HepG2 (cell line): ENCODE results near the gene TAF1D.

Source experiments
- AFF4 ChIP-seq: sonication (generic); formaldehyde crosslinking; IDR thresholded peaks from 2 replicates; pipeline ENCODE4 v1.4.0; 2020; ENCODE audit warnings: missing genetic modification reagents
- IRF2 ChIP-seq: IDR thresholded peaks from 2 replicates; pipeline ENCODE4 v1.6.1; 2018; ENCODE audit warnings: missing genetic modification reagents, missing compliant biosample characterization
- JUN ChIP-seq: sonication (generic); formaldehyde crosslinking; IDR thresholded peaks from 2 replicates; pipeline ENCODE4 v1.4.0; 2020; ENCODE audit warnings: mild to moderate bottlenecking, missing genetic modification reagents
- RFX5 ChIP-seq: IDR thresholded peaks from 2 replicates; pipeline ENCODE4 v1.6.1; 2011; ENCODE audit warnings: low read depth, low read length, improper control_type of control experiment
- SP2 ChIP-seq: sonication (generic); formaldehyde crosslinking; IDR thresholded peaks from 2 replicates; pipeline ENCODE4 v1.5.1; 2020; ENCODE audit warnings: mild to moderate bottlenecking, missing genetic modification reagents
- ZNF597 ChIP-seq: sonication (generic); formaldehyde crosslinking; IDR thresholded peaks from 2 replicates; pipeline ENCODE4 v1.5.0; 2020; ENCODE audit warnings: missing genetic modification reagents
- ZNF652 ChIP-seq: IDR thresholded peaks from 2 replicates; pipeline ENCODE4 v1.6.1; 2016; ENCODE audit warnings: low read depth, borderline replicate concordance
- ZSCAN5A ChIP-seq: sonication (generic); formaldehyde crosslinking; IDR thresholded peaks from 2 replicates; pipeline ENCODE4 v1.8.0; 2022; ENCODE audit warnings: mild to moderate bottlenecking, missing genetic modification reagents, borderline replicate concordance
- TF ChIP-seq, protein P1 (sequence below): sonication (generic); formaldehyde crosslinking; IDR thresholded peaks from 2 replicates; pipeline ENCODE4 v1.5.0; 2020; ENCODE audit warnings: mild to moderate bottlenecking, missing genetic modification reagents, moderate library complexity

DNA sequence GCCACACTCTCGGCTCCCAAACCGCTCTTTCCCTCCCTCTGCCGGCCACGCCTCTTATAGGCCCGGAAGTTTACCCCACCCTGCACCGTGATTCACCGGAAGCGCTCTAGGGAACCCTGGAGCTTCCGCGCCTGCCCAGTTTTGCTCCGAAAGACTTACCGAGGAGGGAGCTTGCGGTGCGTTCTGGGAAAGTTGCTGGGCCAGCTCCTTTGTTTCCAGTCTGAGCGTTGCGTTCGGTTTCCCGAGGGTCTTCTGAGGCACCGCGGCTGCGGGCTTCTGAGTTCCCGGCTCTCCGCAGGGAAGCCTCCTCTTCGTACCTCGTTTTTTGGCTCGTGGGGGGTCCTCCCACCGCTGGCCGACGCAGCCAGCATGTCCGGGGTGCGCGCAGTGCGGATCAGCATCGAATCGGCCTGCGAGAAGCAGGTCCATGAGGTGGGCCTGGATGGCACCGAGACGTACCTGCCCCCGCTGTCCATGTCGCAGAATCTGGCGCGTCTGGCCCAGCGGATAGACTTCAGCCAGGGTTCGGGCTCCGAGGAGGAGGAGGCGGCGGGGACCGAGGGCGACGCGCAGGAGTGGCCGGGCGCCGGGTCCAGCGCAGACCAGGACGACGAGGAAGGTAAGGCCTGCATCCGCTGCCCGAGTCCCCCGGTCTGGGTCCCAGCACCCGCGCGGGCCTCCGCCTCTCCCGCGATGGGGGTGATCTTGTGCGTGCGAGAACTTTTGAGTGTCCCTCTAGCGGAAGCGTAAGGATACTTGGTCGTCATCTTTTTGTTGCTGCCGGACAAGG lies 43.0 kb upstream of the TAF1D start, which contains the start of gene MED17:
- TF ChIP-seq AFF4 = no peak
- TF ChIP-seq ZNF597 (CRISPR knock-in tag) = no peak
- TF ChIP-seq ZNF652 (CRISPR knock-in tag) = no peak; the same call in 1 of the 2 replicates
- TF ChIP-seq, protein P1, sequence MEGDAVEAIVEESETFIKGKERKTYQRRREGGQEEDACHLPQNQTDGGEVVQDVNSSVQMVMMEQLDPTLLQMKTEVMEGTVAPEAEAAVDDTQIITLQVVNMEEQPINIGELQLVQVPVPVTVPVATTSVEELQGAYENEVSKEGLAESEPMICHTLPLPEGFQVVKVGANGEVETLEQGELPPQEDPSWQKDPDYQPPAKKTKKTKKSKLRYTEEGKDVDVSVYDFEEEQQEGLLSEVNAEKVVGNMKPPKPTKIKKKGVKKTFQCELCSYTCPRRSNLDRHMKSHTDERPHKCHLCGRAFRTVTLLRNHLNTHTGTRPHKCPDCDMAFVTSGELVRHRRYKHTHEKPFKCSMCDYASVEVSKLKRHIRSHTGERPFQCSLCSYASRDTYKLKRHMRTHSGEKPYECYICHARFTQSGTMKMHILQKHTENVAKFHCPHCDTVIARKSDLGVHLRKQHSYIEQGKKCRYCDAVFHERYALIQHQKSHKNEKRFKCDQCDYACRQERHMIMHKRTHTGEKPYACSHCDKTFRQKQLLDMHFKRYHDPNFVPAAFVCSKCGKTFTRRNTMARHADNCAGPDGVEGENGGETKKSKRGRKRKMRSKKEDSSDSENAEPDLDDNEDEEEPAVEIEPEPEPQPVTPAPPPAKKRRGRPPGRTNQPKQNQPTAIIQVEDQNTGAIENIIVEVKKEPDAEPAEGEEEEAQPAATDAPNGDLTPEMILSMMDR (CRISPR knock-in tag) = peak; percentile 59
- no peak for TF ChIP-seq RFX5
- TF ChIP-seq ZSCAN5A = peak; percentile 46; the same call in 1 of the 2 replicates
- TF ChIP-seq JUN (CRISPR knock-in tag) = no peak
- 0 out of 2 replicates have a peak, but pooled peaks have one; percentile 10 for TF ChIP-seq SP2 (CRISPR knock-in tag)
- TF ChIP-seq IRF2 = peak; percentile 67; the same call in 1 of the 2 replicates
